Lung (tissue), 12 donors: ENCODE measurements around the gene GLT1D1. TPM values are rescaled to one million over a fixed set of nuclear protein-coding genes. Genes with fewer than 3 reads are reported as not detected.

Experiments used
- ATAC-seq: fragments of 200-7000 bp; cut with Tn5 transposase; one replicate; pipeline ENCODE4 v1.9.1; 2020; ENCODE audit warnings: moderate number of reproducible peaks; ENCODE audit not compliant: insufficient read depth, low FRiP score
- DNase-seq, 3 donors: peaks; one replicate each; pipeline ENCODE4 v3.0.0-alpha.2; 2013 to 2017
- H3K27ac ChIP-seq, 2 donors: one replicate each; pipeline ENCODE4 v1.5.1; 2013; ENCODE audit warnings: mild to moderate bottlenecking in 2 of 2, moderate library complexity in 2 of 2, control low read depth in 1 of 2, inconsistent platforms in 1 of 2, low read depth in 1 of 2, low read length in 1 of 2
- H3K27me3 ChIP-seq, 3 donors: one replicate each; pipeline ENCODE4 v1.5.1; 2013; ENCODE audit warnings: low read length in 2 of 3; ENCODE audit not compliant: control insufficient read depth in 3 of 3, insufficient read depth in 3 of 3
- H3K36me3 ChIP-seq, 4 donors: one replicate each; pipeline ENCODE4 v1.5.1; 2013; ENCODE audit warnings: low read length in 4 of 4, mild to moderate bottlenecking in 1 of 4, moderate library complexity in 1 of 4; ENCODE audit not compliant: control insufficient read depth in 4 of 4, insufficient read depth in 4 of 4
- H3K4me1 ChIP-seq, 5 donors: one replicate each; pipeline ENCODE4 v1.5.1; 2013; ENCODE audit warnings: low read length in 5 of 5, mild to moderate bottlenecking in 2 of 5, moderate library complexity in 1 of 5; ENCODE audit not compliant: control insufficient read depth in 5 of 5, insufficient read depth in 5 of 5
- H3K4me3 ChIP-seq: one replicate; pipeline ENCODE4 v1.5.1; 2013; ENCODE audit warnings: mild to moderate bottlenecking, control low read depth, moderate library complexity
- H3K9ac ChIP-seq, 2 donors: one replicate each; pipeline ENCODE4 v1.5.1; 2013; ENCODE audit warnings: low read length in 2 of 2, control low read depth in 1 of 2; ENCODE audit not compliant: insufficient read depth in 1 of 2
- H3K9me3 ChIP-seq, 4 donors: one replicate each; pipeline ENCODE4 v1.5.1; 2013; ENCODE audit warnings: low read length in 3 of 4, mild to moderate bottlenecking in 1 of 4, moderate library complexity in 1 of 4; ENCODE audit not compliant: control insufficient read depth in 4 of 4, insufficient read depth in 3 of 4
- WGBS, 2 donors: extraction: QIAGEN DNeasy Blood & Tissue Kit; methylation state at CpG; one replicate each; pipeline ENCODE4 v1.1.7; 2013; 5-methylcytosine and 5-hydroxymethylcytosine counted together
- polyA plus RNA-seq, 2 donors: library from polyadenylated mRNA; stranded (reverse); fragments of 200-250 nt; gene quantifications; one replicate each; pipeline ENCODE4 v1.2.1, GENCODE V29; 2013
- total RNA-seq, 2 donors: library from RNA; depleted of rRNA in 1 of 2; stranded (reverse); fragments of >200 nt in 1 of 2; gene quantifications; one replicate each; pipeline ENCODE4 v1.2.1, GENCODE V29; 2014 to 2021
- TF ChIP-seq, protein P1 (sequence below): IDR thresholded peaks from 2 replicates; pipeline ENCODE4 v1.5.1; 2012; ENCODE audit warnings: mild to moderate bottlenecking; ENCODE audit errors: control extremely low read depth, extremely low read depth
- donor health status: control.
- donor health status: control.
- donor health status: Bipolar disorder and iron deficiency.
- donor health status: healthy.
- donor health status: DM: yes; HTN: yes; CAD: no.

The GLT1D1 gene
- total and polyA plus RNA-seq, 4 donors: 0.39 to 25.4 (median 4.2) TPM

GRCh38 chr12:128823216-128823915 is 29.9 kb upstream of the GLT1D1 start:
- Histone ChIP-seq H3K9me3 (peaks cover 0 to 3% (median 0%) of the 10 kb centered on the region in 4 donors), H3K4me1 (peaks cover 0 to 23% (median 9%) of the 10 kb centered on the region in 5 donors), H3K27me3 (no peaks in the 10 kb centered on the region), H3K4me3 (peak overlapping the region; percentile 98), H3K27ac (peak overlapping the region; percentile 85 to 97), H3K9ac (peak overlapping the region; percentile 43 to 55), H3K36me3 (peaks cover 0 to 8% (median 4%) of the 10 kb centered on the region in 4 donors)
- 1% methylated on average over 53 to 88 of the region's 88 CpGs for WGBS, 2 donors
- DNase-seq: no peak
- peak; percentile 21 for ATAC-seq
- TF ChIP-seq, protein P1, sequence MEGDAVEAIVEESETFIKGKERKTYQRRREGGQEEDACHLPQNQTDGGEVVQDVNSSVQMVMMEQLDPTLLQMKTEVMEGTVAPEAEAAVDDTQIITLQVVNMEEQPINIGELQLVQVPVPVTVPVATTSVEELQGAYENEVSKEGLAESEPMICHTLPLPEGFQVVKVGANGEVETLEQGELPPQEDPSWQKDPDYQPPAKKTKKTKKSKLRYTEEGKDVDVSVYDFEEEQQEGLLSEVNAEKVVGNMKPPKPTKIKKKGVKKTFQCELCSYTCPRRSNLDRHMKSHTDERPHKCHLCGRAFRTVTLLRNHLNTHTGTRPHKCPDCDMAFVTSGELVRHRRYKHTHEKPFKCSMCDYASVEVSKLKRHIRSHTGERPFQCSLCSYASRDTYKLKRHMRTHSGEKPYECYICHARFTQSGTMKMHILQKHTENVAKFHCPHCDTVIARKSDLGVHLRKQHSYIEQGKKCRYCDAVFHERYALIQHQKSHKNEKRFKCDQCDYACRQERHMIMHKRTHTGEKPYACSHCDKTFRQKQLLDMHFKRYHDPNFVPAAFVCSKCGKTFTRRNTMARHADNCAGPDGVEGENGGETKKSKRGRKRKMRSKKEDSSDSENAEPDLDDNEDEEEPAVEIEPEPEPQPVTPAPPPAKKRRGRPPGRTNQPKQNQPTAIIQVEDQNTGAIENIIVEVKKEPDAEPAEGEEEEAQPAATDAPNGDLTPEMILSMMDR: no peak

DNA sequence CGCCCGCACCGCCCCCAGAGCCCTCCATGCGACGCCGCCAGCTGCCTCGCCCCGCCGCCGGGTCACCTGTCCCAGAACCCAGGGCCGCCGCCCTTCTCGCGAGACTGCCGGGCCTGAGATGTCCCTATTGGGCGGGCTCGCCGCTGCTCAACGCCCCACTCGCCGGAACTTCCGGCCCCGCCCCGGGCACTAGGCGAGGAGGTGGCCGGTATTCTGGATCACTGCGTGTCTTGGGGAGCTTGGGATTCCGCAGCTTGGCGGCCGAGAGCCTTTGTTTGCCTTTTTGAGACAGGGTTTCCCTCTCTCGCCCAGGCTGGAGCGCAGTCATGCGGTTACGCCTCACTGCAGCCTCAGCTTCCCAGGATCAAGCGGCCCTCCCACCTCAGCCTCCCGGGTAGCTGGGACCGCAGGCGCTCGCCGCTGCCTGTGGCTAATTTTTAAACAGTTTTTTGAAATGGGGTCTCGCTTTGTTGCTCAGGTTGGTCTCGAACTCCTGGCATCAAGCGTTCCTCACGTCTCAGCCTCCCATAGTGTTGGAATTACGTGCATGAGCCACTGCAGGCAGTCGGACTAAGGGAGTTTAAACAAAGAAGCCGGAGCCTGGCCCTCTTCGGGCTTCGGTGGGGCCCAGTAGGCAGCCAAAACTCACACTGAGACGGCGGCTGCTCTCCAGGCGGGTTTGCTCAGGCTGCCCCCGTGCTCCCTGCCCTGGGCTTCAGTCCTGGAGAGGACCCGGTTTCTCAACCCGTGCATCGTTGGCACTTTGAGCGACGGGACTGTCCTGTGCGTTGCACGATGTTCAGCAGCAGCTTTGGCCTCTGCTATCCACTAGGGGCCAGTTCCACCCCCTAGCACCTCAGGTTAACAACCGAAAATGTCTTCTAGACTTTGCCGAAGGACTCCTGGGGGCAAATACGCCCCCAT is 29.1 kb upstream of the GLT1D1 start, which contains the start of gene SLC15A4:
Gene SLC15A4, minus strand, starts transcription at position 43 of the 924 bp plus-strand sequence. Its CDS starts 15 bp downstream, at position 28.
- ATAC-seq: peak; percentile 97
- WGBS, 2 donors: 5 to 6% methylated on average over 59 to 63 of the region's 63 CpGs
- H3K4me1 ChIP-seq: peaks cover 0 to 22% (median 9%) of the 10 kb centered on the region in 5 donors

DNA sequence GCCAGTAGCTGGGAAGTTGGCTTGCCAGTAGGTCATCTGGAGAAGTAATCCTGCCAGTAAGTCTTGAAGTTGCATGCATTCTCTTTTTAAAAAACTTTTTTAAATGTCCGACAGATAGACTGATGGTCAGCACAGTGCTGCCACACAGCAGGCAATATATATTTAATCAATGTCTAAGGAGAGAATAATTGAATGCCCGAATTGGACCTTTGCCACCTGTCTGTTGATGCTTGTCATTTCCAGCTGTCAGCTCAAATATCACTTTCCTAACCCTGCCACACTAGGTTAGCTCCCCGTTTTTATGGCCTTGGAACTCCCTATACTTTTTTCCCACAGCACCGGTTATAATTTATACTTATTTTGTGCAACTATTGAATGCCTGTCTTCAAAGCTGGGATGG is 27.4 kb upstream of the GLT1D1 start:
- Histone ChIP-seq H3K9ac (no peak overlapping the region), H3K4me3 (no peak overlapping the region), H3K9me3 (peaks cover 0 to 3% (median 0%) of the 10 kb centered on the region in 4 donors), H3K36me3 (peaks cover 0 to 4% (median 0%) of the 10 kb centered on the region in 4 donors), H3K27ac (no peak overlapping the region), H3K27me3 (no peaks in the 10 kb centered on the region), H3K4me1 (peaks cover 0 to 22% (median 9%) of the 10 kb centered on the region in 5 donors)
- ATAC-seq: no peak
- TF ChIP-seq, protein P1: no peak
- DNase-seq: peak in 1 of 3 donors; percentile 15
- 71 to 85% methylated on average over 4 of the region's 4 CpGs for WGBS, 2 donors

More for the DNA sequence above, 29.1 kb upstream of the GLT1D1 start, which contains the start of gene SLC15A4:
- Histone ChIP-seq H3K27me3 (no peaks in the 10 kb centered on the region), H3K36me3 (peaks cover 0 to 8% (median 4%) of the 10 kb centered on the region in 4 donors), H3K27ac (peak within 1 kb of the TSS; percentile 85 to 97), H3K4me3 (peak within 1 kb of the TSS; percentile 98), H3K9ac (peak within 1 kb of the TSS; percentile 75 to 88), H3K9me3 (peaks cover 0 to 3% (median 0%) of the 10 kb centered on the region in 4 donors)
- peak; percentile 93 to 96 (median 96) for DNase-seq
- TF ChIP-seq, protein P1: no peak
